GM19099 (cell line): ENCODE results near the gene SMIM20.

Experiments used
- POLR2A ChIP-seq: IDR thresholded peaks from 3 replicates; pipeline ENCODE4 v1.6.1; 2011; ENCODE audit warnings: low read depth; ENCODE audit not compliant: insufficient read length; ENCODE audit errors: extremely low read depth

The SMIM20 gene

GRCh38 chr4:25914670-25915352, 791 bp downstream of the SMIM20 start:
- no peak for TF ChIP-seq POLR2A

DNA sequence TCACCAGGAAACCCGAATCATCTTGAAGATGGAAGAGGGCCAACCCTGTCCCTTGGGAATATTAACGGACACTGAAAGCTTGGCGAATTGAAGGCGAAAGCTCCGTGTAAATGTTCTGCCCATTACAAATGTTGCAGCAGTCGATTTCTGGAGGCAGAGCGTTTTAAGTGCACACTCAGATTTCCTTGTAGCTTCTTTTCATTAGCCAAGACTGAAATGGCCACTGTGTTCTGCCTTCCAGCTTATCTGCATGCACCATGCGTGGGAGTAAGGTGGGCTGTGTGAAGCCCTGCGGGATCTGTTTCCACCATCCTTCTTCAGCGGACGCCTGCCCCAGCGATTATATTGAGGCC, 1.3 kb downstream of the SMIM20 start:
- TF ChIP-seq POLR2A = no peak

- no peak for TF ChIP-seq POLR2A
These were observed 2.9 kb downstream of the SMIM20 start for GRCh38 chr4:25916870-25917269.

- TF ChIP-seq POLR2A = no peak
These were observed 5.7 kb downstream of the SMIM20 start for GRCh38 chr4:25919676-25920075.

DNA sequence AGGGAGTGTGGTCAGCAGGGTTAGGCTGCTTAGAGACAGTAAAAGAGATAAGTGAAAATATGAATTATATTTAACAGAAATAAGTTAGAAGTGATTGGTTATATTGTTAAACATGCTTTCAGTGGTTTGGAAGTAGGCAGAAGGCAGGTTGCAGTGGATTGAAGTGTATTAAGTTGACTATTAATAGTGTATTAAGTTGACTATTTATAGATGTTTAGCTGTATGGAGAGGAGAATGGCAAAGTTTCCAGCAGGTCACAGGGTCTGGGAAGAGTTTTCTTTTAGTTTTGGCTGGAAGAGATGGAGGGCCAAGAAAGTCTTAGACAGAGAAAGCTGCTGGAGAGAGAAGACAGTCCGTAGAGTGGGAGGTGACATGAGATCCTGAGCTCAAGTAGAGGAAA, 7.9 kb downstream of the SMIM20 start:
- TF ChIP-seq POLR2A = no peak

- TF ChIP-seq POLR2A = no peak
These were observed 8.9 kb downstream of the SMIM20 start for GRCh38 chr4:25922812-25923369.

GRCh38 chr4:25923745-25924144, 9.7 kb downstream of the SMIM20 start:
- no peak for TF ChIP-seq POLR2A

DNA sequence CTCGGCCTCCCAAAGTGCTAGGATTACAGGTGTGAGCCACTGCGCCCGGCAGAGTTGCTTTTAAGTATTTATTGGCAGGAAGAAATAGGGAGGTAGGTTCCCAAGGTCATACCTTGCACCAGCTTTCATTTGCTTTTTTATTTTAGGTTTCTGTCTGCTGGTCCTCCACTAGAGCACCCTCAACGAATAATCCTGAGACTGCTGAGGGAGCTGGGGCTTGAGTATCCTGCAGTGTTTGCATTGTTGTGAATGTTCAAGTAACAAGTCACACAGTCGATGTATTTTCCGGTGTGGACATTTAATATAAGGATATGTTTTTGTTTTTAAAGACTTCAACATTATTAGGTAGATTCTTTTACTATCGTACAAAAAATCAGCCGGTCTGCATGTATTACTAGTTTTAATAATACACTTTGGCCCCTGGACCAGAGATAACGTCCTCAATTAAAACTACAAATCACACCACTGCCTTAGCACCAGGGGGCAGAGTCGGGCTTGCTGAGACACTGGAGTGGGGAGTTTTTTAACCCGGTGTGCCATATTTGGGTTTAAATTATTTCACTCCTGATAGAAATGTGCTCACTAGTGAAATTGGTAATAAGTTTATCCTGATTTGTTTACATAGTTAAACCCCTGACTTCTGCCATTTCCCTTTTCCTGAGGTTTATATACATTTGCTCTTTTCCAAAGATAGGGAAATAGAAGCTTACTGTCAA, 11.6 kb downstream of the SMIM20 start:
- TF ChIP-seq POLR2A = no peak

DNA sequence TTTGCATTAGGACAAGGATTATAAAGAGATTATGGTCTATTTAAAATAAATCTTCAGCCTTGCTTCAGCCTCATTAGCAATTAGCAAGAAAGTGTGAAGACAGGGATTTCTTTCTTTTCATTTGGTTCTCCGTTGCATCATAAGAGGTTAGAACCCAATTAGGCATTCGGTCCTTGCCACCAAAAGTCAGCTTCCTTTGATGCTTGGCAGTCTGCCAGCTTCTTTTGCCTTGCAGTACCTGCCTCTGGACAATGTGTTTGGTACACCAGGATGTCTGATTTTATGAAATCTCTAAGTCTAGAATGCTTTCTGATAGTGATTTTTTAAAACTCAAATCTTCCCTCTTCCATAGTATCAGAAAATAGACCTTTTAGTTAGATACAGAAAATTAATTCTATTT, 12.4 kb downstream of the SMIM20 start:
- no peak for TF ChIP-seq POLR2A

DNA sequence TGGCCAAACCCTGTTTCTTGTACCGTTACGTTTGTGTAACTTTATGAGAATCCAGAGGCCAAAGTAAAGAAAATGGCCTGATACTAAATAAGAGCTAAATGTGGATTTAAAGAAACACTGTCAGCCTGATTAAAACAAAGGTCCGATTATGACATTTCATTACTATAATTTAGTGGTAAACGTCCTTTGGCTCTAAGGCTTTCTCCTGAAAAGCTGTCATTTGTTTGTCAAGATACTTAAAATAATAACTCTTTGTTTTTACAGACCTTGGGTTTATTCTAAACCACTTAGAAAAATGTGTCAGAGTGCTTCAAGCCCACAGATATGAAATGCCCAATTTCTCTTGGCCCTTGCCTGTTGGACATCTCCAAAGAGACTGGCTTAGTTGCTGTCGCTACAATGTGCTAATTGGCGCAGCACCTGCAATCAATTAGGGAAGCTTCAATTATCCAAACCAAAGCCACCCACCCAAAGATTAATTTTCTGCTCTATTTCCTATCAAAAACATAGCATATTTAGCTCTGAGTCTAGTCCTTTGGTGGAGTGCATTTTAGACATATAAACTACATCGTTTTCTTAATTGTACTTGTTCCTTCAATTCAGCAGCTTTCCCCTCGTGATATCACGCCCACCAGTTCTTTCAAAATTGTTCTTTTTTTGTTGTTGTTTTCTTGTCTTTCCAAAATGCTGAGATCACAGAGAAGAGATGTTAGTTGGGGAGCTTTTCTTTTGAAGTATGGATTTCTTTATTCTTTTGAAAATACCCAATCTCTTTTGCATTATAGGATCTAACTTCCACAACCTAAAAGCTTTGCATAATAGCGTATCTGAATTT, 13.6 kb downstream of the SMIM20 start:
- no peak for TF ChIP-seq POLR2A

- TF ChIP-seq POLR2A = no peak
These were observed 14.6 kb downstream of the SMIM20 start for GRCh38 chr4:25928379-25929297.

GRCh38 chr4:25929298-25929686, 15.3 kb downstream of the SMIM20 start:
- no peak for TF ChIP-seq POLR2A

DNA sequence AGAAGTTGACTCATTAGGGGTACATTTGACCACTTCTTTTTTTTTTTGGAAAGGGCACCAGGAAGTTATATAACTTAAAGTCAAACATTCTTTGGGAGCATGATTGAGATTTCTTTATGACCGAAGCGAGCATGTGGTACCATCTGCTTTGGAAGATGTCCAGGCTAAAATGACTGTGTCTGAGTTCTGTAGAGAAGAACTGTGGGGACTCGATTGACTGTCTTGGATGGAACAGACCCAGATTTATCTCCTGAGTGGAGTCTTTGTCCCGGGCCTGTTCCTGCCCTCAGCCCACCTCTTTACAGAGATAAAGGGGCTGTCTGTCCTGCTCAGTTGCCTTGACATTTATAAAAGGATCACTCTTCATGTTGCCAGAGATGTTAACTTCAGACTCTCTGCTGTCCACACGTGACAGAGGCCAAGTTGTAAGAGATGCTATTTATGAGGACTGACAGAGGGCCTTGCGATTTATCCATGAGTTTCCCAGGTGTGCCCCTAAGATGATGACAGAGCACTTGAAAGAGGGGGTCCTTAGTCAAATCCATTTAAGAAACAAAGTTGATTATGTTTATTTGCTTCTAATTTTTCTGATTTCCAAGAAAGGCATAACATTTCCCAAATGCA, 16.8 kb downstream of the SMIM20 start:
- no peak for TF ChIP-seq POLR2A

DNA sequence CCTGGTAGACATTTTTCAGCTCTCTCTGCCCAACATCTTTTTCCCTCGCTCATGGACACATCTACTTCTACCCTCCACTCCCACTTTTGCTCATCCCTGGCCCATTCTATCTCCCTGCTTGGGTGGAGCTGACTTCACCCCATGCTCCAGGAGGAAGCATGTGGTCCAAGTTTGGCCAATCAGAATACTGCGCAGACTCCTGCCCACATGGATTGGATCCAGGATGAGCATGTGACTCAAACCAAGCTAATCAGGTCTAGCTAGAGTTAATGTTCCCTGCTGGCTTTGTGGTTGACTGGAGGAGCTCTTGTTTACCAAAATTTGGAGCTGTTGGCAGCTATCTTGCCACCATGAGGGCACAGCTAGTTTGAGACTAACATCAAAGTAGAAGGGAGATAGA, 22.7 kb downstream of the SMIM20 start:
- no peak for TF ChIP-seq POLR2A
